Stimulated activated CD8-positive, alpha-beta memory T cell treated with anti-CD3 and anti-CD28 coated beads, Interleukin-7, amount 100 ng/mL, for 24 hours (primary cell): Measurements from ENCODE around the gene PECR.
A peak's percentile ranks its signal among the peaks of the same experiment; 100 is the strongest.

ENCODE experiments used
- DNase-seq: peaks from one replicate; pipeline ENCODE4 v3.0.0-alpha.2; 2020; ENCODE audit warnings: low read depth

Gene PECR

DNA sequence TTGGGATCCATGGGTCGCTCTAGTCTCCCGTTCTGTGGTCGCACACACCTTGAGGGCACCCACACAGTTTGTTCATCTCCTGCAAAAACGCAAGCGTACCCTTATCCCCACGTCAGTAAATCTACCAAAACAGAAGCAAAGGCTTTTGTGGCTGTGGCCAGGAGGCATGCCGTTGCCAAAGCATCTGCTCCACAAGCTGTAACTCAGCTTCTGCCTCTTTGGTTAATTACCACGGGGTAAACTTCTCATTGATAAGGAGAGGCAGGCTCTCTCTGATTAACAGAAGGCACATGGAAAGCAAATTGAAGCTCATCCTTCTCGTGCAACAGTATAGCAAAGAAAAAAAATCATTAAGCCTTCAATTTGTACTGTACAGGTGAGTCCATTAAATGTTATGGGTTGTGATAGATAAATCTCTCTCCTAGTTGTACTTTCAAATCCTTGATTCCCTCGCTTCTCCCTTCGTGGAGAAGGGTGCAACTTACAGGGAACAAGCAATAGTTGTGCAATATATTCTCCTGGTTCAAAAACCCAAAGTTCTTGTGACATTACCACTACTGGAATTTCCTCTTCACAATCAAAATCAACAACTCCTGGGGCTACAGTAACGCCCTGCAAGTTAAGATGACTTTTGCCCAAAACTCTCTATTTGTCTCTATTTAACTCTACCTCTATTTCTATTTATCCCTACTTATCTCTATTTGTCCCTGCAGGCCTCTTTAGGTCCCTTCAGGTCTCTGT, 10.3 kb downstream of the PECR start:
- no peak for DNase-seq

DNA sequence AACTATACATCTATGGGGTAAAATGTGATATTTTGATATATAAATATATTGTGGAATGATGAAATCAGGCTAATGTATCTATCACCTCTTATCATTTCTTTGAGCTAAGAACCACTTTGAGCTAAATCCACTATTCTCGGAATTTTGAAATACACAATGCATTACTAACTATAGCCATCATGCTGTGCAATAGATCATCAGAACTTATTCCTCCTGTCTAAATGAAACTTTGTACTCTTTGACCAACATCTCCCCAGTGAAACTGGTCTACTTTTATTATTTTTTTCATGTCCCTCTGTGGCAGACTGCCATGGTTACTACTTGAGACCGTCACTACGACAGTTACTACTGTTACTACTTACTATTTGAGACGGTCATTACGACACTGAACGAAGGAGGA, 11.4 kb downstream of the PECR start:
- no peak for DNase-seq

DNA sequence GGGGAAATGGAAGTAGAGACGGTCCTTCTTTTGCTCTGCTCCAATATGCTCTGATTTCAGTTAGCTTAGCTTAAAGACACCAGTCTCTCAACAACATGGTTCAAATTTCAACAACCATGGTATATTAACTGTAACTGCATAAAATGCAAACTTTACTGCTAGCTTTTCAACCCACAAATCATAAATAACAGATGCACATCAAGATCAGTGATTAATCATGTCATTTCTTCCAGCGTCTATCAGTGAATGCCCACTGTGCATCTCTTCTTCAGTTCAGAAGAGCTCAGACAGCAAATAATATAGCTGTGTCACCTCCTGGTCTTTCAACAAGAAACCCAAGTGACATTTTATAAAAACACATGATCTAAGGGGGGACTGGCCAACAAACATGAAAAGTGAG, 12.6 kb downstream of the PECR start:
- DNase-seq = no peak

DNA sequence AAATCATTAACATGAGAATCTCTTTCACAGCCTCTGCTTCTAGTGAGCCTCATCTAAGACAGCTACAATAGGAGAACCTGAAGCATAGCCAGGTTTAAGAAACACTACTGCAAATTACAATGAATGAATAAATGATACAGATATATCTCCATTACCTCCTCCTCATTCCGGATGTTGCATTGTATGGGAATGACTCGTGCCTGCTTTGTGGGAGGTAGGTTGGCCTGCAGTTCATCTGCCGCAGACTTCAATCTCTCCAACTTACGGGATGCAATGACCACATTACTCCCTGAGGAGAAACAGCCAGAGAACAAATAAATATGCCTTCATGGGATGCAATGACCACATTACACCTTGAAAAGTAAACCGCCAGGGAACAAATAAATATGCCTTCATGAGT, 15.4 kb downstream of the PECR start:
- DNase-seq = no peak

DNA sequence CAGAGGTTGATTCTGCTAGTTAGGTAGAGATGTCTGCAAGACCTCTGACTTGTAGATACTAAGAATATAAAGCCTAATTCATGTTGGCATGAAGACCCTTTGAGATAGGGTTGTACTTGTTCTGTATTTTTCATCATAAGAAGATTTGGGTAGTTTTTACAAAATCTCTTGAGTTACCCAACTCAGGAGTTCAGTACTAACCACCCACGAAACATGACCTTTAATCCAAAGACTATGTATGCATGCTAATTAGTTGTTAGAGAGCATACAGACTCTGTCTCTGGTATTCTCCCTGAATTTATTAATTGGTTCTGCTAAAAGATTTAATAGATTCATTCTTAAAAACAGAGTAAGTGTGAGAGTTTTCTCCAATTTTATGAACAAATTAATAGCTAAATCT, 16.9 kb downstream of the PECR start:
- no peak for DNase-seq

DNA sequence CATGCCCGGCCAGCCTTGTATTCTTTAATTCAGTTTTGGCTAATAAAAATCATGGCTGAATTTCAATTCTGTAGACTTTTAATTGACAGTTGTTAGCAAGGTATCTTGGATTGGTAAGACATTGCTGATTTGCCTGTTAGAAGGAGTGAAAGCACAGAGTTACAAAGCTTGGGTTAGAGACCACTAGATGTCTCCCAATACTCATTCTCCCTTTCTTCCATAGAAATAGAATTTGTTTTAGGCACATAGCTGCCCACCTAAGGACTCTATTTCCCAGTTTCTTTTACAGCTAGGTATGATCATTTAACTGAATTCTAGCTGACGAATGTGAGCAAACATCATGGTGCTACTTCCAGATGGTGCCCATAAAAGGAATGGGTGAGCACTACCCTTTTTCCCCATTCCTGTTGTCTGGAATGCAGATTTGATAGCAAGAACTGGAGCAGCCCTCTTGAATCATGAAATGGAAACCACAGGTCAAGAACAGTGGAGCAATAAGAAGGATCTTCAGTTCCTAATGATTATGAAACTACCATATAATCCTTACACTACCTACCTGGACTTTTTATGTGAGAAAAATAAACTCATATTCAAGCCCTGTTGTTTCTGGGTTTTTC, 17.5 kb downstream of the PECR start:
- DNase-seq = no peak

DNA sequence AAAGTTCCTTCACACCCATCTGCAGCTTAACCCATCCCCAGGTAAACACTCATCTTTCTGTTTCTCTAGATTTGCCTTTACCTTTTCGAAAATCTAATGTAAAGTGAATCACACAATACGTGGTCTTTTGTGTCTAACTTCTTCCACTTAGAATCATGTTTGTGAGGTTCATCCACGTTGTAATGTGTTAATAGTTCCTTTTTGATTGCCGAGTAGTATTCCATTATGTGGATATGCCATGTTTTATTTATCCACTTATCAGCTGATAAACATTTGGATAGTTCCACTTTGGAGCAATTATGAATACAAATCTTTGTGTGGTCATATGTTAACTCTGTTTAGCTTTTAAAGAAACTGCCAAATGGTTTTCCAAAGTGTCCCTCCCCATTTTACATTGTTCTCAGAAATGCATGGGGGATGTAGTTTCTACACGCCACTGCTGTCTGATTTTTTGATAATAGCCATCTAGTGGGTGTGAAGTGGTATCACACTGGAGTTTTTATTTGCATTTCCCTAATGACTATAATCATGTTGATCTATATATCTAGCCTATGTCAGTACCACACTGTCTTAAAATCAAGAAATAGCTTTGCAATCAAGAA, 22.3 kb downstream of the PECR start:
- DNase-seq = no peak

DNA sequence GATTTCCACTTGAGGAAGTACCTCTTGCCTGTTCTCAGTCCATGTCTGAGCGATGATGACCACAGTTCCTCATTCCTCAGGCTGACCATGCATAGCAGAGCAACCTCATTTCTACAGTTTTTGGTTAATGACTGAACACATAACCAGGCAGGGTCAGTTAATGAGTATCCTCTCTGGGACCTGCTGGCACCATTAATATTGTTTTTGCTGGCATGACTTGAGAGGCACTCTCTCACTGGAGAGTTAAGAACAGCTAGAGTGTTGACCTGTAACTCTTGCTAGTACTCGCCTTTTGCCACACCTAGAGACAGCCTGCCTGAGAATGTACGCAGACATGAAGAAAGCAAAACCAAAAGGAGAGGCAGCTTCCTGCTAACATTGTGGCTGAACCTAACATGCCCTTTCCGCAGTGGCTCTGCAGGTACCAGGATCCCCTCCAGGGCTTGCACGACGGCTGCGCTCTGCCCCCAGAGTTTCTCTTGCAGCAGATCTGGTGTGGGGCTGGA, 23.9 kb downstream of the PECR start:
- no peak for DNase-seq

DNA sequence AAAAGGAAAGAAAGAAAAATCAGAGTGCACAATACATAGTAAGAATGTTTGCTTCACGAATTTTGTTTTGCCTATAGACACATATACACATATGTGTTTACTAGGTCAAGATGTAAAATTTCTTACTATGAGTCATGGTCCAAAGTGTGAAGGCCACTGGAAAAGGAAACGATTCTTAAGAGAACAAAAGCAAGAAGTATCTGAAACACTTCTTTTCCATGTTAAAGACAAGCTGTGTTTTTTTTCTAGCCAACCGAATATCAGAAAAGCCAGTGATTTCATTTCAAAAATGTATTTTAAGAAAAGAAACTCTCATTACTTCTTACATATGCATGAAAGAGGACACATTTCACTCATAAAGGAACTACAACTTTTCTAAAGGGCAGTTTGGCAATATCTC, 24.9 kb downstream of the PECR start:
- DNase-seq = no peak

DNA sequence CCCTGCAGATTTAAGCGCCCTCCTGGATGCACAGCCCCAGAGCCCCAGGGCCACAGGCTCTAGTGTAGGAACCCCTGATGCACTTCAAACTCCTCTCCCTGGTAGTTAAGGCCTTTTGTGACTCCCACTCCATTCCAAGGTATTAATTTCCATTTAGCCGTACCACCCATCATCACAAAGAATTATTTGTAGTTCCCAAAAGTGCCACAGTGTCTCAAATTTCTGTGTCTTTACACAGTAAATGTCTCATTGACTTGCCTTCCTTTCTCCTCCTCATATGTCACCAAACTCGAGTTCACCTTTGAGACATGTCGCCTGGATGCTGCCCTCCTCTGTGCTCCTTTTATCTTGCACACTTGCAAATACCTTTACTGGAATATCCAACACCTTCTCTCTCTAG, 25.9 kb downstream of the PECR start:
- no peak for DNase-seq

DNA sequence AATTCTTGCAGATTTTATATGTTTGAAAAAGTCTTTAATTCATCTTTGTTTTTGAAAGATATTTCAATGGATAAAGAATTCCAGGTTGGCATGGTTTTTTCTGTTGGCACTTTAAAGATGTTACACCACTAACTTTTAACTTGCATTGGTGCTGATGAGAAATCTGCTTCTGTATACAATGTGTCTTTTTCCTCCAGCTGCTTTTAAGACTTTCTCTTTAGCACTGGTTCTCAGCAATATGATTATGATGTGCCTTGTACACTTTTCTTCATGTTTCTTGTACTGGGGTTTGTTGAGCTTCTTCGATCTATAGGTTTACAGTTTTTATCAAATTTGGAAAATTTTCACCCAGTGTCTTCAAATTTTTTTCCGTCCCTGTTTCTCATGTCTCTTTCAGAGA, 29.2 kb downstream of the PECR start:
- no peak for DNase-seq

DNA sequence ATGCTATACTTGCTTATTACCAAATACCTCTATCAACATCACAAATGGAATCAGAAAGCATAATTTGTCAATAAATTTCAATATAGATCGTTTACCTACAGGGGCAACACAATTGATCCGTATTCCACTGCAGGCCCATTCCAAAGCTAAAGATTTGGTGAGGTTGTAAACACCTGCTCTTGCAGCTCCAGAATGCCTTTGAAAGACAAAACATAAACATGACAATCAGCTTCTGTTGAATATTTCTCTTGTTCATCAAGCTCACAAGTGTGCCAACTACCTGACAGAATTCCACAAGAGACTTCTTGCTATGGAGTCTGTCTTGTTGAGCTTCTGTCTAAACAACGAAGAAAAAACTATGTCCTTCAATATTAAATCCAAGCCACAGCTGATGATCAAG, 30.3 kb downstream of the PECR start:
- no peak for DNase-seq

DNA sequence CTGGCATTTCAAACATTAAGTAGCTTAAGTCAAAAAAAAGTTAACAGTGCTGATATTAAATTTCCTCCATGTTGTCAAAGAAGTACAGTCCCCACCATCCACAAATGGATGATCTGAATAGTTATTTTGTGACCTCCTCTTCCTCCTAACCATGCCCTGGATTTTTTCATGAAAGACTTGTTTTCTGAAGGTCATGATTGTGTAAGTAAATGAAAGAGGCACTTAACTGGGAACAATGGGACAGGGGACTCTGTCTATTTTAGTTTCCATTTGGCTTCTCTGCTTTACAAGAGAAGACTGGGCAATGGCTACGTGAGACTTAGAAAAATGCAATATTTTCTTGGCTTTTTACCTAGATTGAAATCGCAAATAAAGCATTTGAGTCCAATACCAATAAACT, 32.2 kb downstream of the PECR start:
- no peak for DNase-seq

DNA sequence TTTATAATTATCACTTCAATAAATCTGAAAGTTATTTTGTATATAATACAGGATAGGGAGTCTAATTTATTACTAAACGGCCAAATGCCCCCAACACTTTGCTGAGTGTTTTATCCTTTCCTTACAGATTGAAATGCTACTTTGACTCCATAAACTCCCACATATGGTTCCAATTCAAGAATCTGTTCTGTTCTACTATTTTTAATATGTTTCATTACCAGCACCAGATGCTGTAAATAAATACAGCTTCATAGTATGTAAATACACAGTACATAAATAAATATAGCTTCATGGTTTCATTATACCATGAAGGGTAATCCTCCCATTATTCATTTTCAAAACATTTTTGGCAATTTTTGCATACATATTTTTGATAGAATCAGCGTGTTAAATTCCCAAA, 34.2 kb downstream of the PECR start:
- no peak for DNase-seq

DNA sequence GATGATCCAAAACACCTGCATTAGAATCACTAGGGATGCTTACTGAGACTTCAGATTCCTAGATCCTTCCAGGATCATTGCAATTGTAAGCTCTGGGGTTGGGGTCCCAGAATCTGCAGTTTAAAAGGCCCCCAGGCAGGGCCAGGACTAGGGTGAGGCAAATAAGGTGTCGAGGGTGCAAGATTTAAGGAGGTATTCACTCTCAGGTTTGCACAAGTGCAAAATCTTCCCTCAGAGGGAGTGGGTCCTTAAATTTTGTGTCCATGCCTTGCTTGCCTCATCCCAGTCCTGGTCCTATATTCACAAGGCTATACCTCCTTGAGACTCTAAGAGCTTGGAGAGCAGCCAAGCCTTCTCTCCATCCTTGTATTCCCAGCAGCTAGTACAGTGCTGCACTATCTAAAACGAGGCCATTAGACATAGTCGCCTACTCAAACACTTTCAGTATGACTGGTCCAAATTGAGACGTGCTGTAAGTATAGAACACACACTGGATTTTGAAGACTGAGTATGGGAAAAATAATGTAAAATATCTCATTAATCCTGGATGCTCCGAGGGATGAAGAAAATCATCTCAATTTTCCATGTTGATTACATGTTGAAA, 36.6 kb downstream of the PECR start:
- DNase-seq = no peak

DNA sequence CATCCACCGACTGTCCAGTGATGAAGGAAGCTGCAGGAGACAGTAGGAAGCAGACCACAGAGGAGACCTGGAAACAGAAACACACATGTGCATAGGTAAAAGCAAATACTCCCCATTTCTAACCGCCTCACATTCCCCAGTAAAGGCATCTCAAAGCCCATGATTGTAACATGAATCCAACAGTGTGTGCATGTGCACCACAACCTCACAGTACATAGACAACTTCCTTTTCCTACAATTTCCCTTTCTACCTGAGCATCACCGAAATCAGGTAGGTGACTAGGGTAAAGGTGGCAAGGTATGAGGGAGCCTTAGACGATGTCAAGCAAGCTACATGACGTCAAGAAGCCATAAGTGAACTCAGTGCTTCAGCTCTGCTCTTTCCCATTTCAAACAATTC, 37.7 kb downstream of the PECR start:
- no peak for DNase-seq

DNA sequence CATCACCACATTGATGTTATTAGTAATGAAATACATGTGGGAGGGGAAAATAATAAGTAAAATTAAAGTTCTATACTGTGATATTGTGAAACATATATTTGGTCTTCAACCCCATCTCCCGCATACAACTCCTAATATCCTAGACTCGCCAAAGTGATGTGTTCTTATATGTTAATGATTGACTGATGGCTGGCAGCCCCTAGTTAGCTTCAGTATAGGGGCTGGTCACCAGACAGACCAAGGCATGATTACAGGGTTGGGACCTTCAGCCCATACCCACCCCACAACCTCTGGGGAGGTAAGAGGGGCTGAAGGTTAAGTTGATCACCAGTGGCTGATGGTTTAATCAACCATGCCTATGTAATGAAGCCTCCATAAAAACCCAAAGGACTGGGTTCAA, 40.2 kb downstream of the PECR start:
- DNase-seq = no peak

DNA sequence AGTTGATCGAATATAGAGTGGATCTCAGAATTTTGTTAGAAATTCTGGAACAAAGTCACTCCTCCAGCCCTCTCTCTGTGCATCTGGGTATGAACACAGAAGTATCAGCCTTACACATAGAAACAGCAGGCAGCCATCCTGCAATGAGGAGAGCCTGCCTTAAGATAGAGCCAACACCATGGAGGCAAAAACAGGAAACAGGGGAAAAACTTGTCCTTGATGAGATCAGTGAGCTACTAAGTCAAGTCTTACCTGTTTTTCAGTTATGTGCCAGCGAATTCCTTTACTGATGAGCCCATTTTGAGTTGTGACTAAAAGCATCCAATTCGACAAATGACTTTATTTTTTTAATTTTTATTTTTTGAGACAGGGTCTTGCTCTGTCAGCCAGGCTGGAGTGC, 41.7 kb downstream of the PECR start:
- DNase-seq = no peak

DNA sequence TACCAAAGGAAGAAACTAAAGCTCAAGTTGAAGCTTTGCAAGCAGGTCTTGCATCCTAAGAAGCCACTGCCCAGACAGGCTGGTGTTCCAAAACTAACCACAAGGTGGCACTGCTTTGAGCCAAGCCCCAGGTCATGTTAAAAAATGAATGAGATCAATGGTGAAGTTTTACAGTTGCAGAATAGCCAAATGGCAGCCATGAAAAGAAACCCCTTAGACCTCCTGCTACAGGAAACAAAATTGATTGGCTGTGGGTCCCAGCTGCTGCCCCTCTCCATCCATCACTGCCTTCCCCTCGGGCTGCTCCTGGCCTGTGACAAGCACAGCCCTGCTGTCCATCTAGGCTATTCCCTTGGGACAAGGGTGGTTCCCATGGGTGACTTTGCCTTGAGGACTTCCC, 47.5 kb downstream of the PECR start:
- peak; percentile 77 for DNase-seq

DNA sequence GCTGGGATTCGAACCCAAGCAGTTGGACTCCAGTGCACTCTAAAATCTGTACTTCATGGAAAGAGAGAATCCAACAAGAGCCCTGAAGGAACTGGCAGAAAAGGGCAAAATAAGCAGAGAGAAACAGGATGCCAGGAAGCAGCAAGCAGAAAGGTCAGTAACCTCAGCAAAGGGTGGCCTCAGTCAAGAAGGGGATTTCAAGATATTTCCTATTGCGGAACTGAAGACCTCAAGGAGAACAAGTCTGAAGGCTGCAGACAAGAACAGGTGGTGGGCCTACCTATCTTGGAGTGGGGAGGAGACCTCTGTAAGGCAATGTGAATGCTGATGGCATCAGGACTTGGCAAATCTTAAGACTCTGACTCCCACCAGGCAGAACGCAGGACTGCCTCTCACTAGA, 48.2 kb downstream of the PECR start:
- DNase-seq = no peak

DNA sequence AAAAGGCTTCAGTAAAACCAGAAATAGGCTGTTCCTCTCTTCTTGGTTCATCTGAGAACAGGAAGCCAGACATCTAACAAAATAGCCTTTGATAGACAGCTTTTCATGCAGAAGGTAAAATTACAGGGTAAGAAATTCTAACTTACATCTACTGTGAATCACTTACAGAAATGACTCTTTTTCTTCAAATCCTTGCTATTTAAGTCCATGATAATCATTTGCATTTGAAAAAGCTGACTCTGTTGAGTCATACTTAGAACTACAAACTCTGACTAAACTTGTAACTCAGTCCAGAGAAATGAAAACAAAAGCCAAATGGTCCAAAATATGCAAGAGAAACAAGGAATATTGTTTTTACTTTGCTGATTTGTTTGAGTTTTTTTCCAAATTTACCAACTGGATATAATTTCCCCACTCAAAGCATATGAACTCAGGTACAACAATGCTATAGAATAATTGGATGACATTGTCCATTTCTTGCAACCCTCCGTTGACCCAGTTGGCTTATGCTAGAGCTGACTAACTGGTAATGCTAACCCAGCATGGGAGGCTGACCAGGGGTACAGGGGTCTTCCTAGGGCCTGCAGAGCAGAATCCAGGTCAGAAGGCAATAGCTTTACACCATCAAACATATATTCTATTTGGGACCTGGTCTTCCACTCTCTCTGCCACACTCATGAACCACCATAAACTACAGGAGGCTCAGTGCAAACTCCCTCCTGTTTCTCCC, 49.5 kb downstream of the PECR start:
- DNase-seq = no peak

DNA sequence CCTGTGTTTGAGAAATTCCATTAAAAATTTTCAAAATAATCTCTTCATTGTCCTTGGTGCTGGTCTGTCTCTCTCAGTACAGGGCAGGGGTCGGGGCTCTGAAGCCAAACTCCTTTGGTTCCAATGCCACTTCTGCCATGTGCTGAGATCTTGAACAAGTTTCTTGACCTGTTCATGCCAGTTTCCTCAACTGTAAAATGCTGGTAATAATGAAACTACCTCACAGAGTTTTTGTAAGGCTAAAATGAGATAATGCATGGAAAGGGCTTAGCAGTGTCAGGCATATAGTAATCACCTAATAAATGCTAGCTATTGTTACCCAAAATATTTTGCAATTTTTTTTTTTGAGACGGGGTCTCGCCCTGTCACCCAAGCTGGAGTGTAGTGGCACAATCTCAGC, 51.4 kb downstream of the PECR start:
- DNase-seq = no peak
